Lung (tissue), 12 donors: ENCODE measurements around the gene APOOL. TPM values are rescaled to one million over a fixed set of nuclear protein-coding genes. Genes with fewer than 3 reads are reported as not detected.

ENCODE experiments used
- ATAC-seq: fragments of 200-7000 bp; cut with Tn5 transposase; one replicate; pipeline ENCODE4 v1.9.1; 2020; ENCODE audit warnings: moderate number of reproducible peaks; ENCODE audit not compliant: insufficient read depth, low FRiP score
- DNase-seq, 3 donors: peaks; one replicate each; pipeline ENCODE4 v3.0.0-alpha.2; 2013 to 2017
- H3K27ac ChIP-seq, 2 donors: one replicate each; pipeline ENCODE4 v1.5.1; 2013; ENCODE audit warnings: mild to moderate bottlenecking in 2 of 2, moderate library complexity in 2 of 2, control low read depth in 1 of 2, inconsistent platforms in 1 of 2, low read depth in 1 of 2, low read length in 1 of 2
- H3K27me3 ChIP-seq, 3 donors: one replicate each; pipeline ENCODE4 v1.5.1; 2013; ENCODE audit warnings: low read length in 2 of 3; ENCODE audit not compliant: control insufficient read depth in 3 of 3, insufficient read depth in 3 of 3
- H3K36me3 ChIP-seq, 4 donors: one replicate each; pipeline ENCODE4 v1.5.1; 2013; ENCODE audit warnings: low read length in 4 of 4, mild to moderate bottlenecking in 1 of 4, moderate library complexity in 1 of 4; ENCODE audit not compliant: control insufficient read depth in 4 of 4, insufficient read depth in 4 of 4
- H3K4me1 ChIP-seq, 5 donors: one replicate each; pipeline ENCODE4 v1.5.1; 2013; ENCODE audit warnings: low read length in 5 of 5, mild to moderate bottlenecking in 2 of 5, moderate library complexity in 1 of 5; ENCODE audit not compliant: control insufficient read depth in 5 of 5, insufficient read depth in 5 of 5
- H3K4me3 ChIP-seq: one replicate; pipeline ENCODE4 v1.5.1; 2013; ENCODE audit warnings: mild to moderate bottlenecking, control low read depth, moderate library complexity
- H3K9ac ChIP-seq, 2 donors: one replicate each; pipeline ENCODE4 v1.5.1; 2013; ENCODE audit warnings: low read length in 2 of 2, control low read depth in 1 of 2; ENCODE audit not compliant: insufficient read depth in 1 of 2
- H3K9me3 ChIP-seq, 4 donors: one replicate each; pipeline ENCODE4 v1.5.1; 2013; ENCODE audit warnings: low read length in 3 of 4, mild to moderate bottlenecking in 1 of 4, moderate library complexity in 1 of 4; ENCODE audit not compliant: control insufficient read depth in 4 of 4, insufficient read depth in 3 of 4
- WGBS, 2 donors: extraction: QIAGEN DNeasy Blood & Tissue Kit; methylation state at CpG; one replicate each; pipeline ENCODE4 v1.1.7; 2013; 5-methylcytosine and 5-hydroxymethylcytosine counted together
- polyA plus RNA-seq, 2 donors: library from polyadenylated mRNA; stranded (reverse); fragments of 200-250 nt; gene quantifications; one replicate each; pipeline ENCODE4 v1.2.1, GENCODE V29; 2013
- total RNA-seq, 2 donors: library from RNA; depleted of rRNA in 1 of 2; stranded (reverse); fragments of >200 nt in 1 of 2; gene quantifications; one replicate each; pipeline ENCODE4 v1.2.1, GENCODE V29; 2014 to 2021
- TF ChIP-seq, protein P1 (sequence below): IDR thresholded peaks from 2 replicates; pipeline ENCODE4 v1.5.1; 2012; ENCODE audit warnings: mild to moderate bottlenecking; ENCODE audit errors: control extremely low read depth, extremely low read depth
- donor health status: control.
- donor health status: control.
- donor health status: Bipolar disorder and iron deficiency.
- donor health status: healthy.
- donor health status: DM: yes; HTN: yes; CAD: no.

APOOL gene
- total and polyA plus RNA-seq, 4 donors, result 4.5 to 21.6 (median 11.4) TPM

DNA sequence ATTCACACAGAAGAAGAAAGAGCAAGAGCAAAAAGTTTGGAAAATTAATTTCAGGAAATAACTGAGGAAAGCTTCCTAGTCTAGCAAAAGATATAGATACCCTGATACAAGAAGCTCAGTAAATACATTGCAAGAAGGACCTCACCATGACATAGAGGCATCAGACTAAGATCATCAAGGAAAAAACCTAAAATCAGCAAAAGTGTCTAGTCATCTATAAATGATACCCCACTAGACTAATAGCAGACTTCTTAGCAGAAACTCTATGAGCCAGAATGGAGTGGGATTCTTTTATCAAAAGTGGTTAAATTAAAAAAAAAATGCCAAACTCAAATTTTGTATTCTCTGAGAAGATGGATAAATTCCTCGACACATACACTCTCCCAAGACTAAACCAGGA lies 10.5 kb upstream of the APOOL start:
- Histone ChIP-seq H3K4me1 (no peaks in the 10 kb centered on the region), H3K9ac (no peak overlapping the region), H3K36me3 (no peaks in the 10 kb centered on the region), H3K27me3 (no peaks in the 10 kb centered on the region), H3K9me3 (peaks cover 0 to 5% (median 0%) of the 10 kb centered on the region in 4 donors), H3K27ac (no peak overlapping the region), H3K4me3 (no peak overlapping the region)
- no peak for DNase-seq
- TF ChIP-seq, protein P1, sequence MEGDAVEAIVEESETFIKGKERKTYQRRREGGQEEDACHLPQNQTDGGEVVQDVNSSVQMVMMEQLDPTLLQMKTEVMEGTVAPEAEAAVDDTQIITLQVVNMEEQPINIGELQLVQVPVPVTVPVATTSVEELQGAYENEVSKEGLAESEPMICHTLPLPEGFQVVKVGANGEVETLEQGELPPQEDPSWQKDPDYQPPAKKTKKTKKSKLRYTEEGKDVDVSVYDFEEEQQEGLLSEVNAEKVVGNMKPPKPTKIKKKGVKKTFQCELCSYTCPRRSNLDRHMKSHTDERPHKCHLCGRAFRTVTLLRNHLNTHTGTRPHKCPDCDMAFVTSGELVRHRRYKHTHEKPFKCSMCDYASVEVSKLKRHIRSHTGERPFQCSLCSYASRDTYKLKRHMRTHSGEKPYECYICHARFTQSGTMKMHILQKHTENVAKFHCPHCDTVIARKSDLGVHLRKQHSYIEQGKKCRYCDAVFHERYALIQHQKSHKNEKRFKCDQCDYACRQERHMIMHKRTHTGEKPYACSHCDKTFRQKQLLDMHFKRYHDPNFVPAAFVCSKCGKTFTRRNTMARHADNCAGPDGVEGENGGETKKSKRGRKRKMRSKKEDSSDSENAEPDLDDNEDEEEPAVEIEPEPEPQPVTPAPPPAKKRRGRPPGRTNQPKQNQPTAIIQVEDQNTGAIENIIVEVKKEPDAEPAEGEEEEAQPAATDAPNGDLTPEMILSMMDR, result no peak
- WGBS, 2 donors, result 81 to 92% methylated on average over 1 of the region's 1 CpG
- ATAC-seq, result no peak

DNA sequence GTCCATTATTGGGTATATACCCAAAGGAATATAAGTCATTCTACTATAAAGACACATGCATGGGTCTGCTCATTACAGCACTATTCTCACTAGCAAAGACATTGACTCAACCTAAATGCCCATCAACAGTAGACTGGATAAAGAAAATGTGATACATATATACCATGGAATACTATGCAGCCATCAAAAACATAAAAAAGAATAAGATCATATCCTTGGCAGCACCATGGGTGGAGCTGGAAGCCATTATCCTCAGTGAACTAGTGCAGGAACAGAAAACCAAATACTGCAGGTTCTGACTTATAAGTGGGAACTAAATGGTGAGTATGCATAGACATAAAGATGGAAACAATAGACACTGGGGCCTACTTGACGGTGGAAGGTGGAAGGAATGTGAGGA lies 2.3 kb upstream of the APOOL start:
- H3K27me3 ChIP-seq, result no peaks in the 10 kb centered on the region
- ATAC-seq, result no peak
- H3K9me3 ChIP-seq, result no peaks in the 10 kb centered on the region
- TF ChIP-seq, protein P1, result no peak
- WGBS, 2 donors, result 78 to 100% methylated on average over 1 of the region's 1 CpG
- no peaks in the 10 kb centered on the region for H3K36me3 ChIP-seq
- H3K4me3 ChIP-seq, result no peak overlapping the region
- peaks cover 0 to 4% (median 2%) of the 10 kb centered on the region in 5 donors for H3K4me1 ChIP-seq
- H3K27ac ChIP-seq, result no peak overlapping the region
- no peak overlapping the region for H3K9ac ChIP-seq
- no peak for DNase-seq

DNA sequence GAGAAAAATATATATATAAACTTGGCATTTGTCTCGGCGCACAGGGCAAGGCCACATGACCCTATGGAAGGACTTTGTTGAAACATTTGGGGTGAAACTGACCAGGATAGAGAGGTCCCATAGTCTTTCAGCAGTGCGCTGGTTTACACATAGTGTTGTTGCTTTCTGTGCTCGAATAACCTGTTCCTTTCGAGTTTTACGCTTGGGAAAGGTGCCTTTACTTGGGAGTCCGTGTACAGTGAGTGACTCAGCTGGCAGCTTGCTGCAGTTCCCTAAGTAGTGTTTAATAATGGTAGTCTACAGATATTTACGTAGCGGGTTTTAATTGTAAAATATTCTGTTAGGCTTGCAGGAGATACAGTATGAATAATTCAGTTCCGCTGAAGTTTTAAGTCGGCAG lies 578 bp downstream of the APOOL start:
- no peak for ATAC-seq
- no peaks in the 10 kb centered on the region for H3K27me3 ChIP-seq
- DNase-seq, result peak in 1 of 3 donors; percentile 17

More for the DNA sequence above, 578 bp downstream of the APOOL start:
- Histone ChIP-seq H3K36me3 (no peaks in the 10 kb centered on the region), H3K27ac (peak overlapping the region in 1 of 2 donors; percentile 49), H3K9me3 (no peaks in the 10 kb centered on the region), H3K4me3 (peak overlapping the region; percentile 57), H3K4me1 (peaks cover 0 to 7% (median 2%) of the 10 kb centered on the region in 5 donors), H3K9ac (peak overlapping the region; percentile 41 to 87)
- TF ChIP-seq, protein P1, result no peak
- 9 to 38% methylated on average over 11 of the region's 11 CpGs for WGBS, 2 donors
